Thyroid gland (tissue), 4 donors: Measurements from ENCODE around the gene XPC.

ENCODE experiments used
- POLR2A ChIP-seq, 2 donors: fragments of 450-650 bp; IDR thresholded peaks; one replicate each; pipeline ENCODE4 v1.6.1; 2017; ENCODE audit warnings: antibody characterized with exemption in 2 of 2, mild to moderate bottlenecking in 2 of 2, moderate library complexity in 1 of 2
- TF ChIP-seq, protein P1 (sequence below), 6 experiments: fragments of 200-600 bp in 3 of 6; fragments of 450-650 bp in 3 of 6; sonication (generic) in 3 of 6; IDR thresholded peaks; one replicate each; pipeline ENCODE4 v1.5.1; 2016 to 2019; ENCODE audit warnings: antibody characterized with exemption in 6 of 6, mild to moderate bottlenecking in 2 of 6, inconsistent platforms in 1 of 6, moderate library complexity in 1 of 6

GRCh38 chr3:14125193-14126016, 53.0 kb downstream of the XPC start:
- TF ChIP-seq, protein P1, sequence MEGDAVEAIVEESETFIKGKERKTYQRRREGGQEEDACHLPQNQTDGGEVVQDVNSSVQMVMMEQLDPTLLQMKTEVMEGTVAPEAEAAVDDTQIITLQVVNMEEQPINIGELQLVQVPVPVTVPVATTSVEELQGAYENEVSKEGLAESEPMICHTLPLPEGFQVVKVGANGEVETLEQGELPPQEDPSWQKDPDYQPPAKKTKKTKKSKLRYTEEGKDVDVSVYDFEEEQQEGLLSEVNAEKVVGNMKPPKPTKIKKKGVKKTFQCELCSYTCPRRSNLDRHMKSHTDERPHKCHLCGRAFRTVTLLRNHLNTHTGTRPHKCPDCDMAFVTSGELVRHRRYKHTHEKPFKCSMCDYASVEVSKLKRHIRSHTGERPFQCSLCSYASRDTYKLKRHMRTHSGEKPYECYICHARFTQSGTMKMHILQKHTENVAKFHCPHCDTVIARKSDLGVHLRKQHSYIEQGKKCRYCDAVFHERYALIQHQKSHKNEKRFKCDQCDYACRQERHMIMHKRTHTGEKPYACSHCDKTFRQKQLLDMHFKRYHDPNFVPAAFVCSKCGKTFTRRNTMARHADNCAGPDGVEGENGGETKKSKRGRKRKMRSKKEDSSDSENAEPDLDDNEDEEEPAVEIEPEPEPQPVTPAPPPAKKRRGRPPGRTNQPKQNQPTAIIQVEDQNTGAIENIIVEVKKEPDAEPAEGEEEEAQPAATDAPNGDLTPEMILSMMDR (IDR thresholded peaks at IDR 0.05) = peak in 1 of 6 experiments; percentile 4
- TF ChIP-seq POLR2A (IDR thresholded peaks at IDR 0.05) = no peak
